NCI-H2029 (cell line): ENCODE results near the gene SNX9.
"Not testable (repeated sequence)": the region's sequence is repeated elsewhere in the genome, so short reads cannot be mapped to it uniquely, and the experiment has no call there.

Experiments
- DNase-seq: peaks from one replicate; lab custom pipeline; 2025; lab: John Stamatoyannopoulos, UW

SNX9 gene

DNA sequence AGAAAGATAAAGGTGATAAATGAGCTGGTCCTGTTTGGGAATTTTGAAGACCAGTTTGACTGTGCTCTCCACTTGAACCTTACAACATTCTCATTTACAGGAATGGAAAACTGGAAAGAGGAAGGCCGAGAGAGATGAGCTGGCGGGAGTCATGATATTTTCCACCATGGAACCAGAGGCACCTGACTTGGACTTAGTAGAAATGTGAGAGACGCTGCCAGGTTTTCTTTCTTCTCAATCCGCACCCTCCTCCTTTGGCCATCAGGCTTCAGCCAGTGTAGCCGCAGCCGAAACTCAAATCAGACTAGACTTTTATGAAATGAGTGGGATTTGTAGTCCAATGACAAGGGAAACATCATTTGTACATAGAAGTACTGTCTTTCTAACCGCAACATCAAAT lies 104.0 kb downstream of the SNX9 start:
- no peak for DNase-seq

- DNase-seq = no peak
These were observed 105.4 kb downstream of the SNX9 start for GRCh38 chr6:157928428-157928827.

- DNase-seq = no peak
These were observed 106.0 kb downstream of the SNX9 start for GRCh38 chr6:157929076-157929475.

GRCh38 chr6:157929765-157930319 lies 106.8 kb downstream of the SNX9 start:
- no peak for DNase-seq

DNA sequence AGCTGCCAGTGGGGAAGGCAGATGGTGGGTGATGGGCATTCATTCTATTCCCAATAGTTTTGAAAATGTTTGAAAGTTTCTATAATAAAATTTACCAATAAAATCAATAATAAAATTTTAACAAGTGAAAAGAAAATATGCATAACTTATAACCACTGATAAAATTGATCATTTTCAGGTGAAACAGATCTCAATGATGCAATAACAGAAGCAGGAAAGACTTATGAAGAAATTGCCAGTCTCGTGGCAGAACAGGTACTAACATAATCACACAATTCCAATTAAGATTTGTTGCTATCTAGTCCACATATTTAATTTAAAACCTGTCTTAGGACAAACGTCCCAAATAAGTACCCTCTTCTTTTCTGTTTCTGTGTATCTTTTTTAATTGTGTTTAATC lies 112.7 kb downstream of the SNX9 start:
- DNase-seq = no peak

GRCh38 chr6:157937318-157937717 lies 114.3 kb downstream of the SNX9 start:
- no peak for DNase-seq

- DNase-seq = no peak
These were observed 114.9 kb downstream of the SNX9 start for GRCh38 chr6:157937916-157938315.

DNA sequence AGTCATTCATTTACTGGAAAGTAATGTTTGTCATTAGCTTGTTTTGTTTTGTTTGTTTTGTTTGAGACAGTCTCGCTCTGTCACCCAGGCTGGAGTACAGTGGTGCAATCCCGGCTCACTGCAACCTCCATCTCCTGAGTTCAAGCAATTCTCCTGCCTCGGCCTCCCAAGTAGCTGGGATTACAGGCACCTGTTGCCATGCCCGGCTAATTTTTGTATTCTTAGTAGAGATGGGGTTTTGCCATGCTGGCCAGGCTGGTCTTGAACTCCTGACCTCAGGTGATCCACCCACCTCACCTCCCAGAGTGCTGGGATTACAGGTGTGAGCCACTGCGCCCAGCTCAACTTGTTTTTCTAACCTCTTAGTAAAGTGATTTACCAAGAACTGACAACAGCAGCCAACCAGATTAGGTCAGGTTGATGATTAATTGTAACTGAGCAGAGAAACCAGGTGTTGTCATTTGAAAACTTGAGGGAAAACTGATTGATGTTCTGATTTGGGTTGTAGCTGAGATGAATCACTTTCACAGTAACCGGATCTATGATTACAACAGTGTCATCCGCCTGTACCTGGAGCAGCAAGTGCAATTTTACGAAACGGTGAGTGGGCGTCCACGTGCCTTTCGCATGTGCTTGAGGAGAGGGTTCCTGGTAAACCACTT lies 117.5 kb downstream of the SNX9 start:
- not testable (repeated sequence) for DNase-seq

DNA sequence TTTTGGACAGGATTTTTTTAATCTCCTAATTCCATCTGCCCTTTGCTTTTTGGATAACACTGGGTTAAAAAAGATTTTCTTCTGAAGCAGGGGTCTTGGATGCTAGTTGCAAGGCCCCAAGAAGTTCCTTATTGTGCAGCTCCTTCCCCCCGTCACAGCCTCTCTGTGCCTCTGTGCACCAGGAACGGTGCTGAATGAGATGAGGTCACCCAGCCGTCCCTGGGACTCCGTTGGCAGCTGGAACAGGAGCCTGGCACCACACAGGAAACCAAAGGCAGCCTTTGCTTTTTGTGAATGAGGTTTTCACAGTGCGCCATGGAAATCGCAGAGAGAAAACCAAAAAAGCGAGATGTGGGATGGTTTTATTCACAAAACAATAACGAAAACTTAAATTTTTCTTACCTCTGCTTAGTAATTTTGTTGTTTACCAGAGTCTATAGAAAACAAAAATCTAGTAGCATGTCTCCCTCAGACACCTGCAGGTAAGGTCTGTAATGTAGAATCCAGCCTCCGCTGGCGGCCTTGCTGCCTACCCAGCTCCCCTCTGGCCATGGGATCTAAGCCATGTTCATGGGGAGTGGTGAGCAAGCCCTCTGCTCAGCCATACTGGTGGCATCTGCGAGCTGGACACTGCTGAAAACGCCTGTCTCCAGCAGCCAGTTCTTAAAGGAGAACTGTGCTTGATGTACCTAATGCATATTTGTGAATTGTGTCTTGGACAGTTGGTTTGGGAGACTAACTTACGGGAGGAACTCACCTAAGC lies 118.2 kb downstream of the SNX9 start:
- no peak for DNase-seq

DNA sequence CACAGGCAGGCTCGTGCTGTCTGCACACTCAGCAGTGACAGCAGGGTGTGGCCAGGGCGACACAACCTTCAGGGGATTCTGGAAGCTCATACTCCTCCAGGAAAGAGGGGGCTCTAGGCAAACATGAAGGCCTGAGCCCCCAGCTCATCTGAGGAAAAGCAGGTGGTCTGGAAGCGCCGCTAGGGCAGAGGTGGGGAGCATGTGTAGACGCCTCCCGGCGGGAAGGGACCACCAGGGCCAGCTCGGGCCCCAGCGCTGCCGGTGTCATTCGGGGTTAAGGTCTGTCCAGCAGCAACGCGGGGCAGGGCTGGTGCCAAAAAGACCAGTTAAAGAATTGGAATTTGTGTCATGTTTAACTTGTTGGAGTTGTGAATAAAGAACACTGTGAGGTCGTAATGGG lies 119.3 kb downstream of the SNX9 start:
- DNase-seq = no peak

DNA sequence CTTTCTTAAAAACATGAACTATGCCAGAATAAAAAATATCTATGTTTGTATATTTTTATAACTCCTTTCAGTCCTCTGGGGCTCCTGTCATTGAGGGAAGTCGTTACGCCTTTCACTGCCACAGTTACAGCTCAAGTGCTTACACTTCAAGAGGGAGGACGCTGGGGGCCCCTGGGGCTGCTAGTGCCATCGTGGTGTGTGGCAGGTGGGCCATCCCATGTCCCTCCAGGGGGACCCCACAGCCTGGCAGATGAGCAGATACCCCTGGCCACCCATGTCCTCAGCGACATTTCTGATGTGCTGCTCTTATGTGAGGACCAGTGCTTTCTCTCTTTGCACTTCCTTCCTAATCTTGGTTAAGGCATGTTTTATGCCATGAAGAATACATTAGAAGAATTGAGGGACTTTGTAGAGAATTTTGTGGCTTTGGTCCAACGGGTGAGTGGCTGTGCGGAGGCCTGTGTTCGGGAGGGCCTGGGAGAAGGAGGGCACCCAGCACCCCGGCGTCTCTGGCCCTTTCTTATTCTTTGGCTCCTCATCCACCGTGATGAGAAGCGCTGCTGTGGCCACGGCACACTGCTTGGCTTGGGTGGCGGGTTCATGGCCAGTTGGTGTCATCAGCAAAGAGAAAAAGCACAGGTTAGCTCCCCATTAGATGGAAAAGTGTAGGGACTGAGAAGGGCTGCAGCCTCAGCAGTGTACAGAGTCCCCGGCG lies 120.4 kb downstream of the SNX9 start:
- DNase-seq = no peak

- DNase-seq = no peak
These were observed 120.9 kb downstream of the SNX9 start for GRCh38 chr6:157943964-157944283.

DNA sequence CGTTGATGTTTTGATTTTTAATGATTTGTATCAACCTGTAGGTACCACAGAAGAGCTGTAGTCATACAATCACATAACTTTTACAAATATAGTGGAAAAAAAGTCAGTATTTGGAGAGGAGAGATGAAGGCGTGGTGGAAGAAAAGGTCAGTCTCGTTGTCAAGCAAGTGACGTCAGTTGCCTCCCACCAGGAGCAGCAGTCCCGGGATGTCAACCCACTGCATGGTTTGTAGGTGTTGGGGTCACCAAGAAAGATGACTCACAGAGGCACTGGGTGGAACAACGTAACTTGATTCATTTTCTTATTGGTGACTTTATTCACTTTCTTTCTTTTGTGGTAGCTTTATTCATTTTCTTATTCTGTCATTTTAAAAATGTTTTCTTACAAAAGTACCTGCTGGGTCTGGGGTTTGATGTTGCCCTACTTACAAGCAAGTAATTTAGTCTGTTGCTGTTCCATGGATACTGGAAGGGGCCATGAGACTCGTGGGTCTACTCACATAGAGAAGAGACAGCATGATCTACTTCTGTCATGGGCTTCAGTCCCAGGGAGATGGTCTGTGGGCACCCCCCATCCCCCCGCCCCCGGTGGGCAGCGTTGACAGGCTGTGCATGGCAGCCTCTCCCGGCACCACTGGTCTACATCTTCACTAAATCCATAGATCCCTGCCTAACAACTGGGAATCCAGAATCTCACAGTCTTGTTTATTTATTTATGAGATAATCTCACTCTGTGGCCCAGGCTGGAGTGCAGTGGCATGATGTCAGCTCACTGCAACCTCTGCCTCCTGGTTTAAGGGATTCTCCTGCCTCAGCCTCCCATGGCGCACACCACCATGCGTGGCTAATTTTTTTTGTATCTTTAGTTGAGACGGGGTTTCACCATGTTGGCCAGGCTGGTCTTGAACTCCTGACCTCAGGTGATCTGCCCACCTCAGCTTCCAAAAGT lies 122.2 kb downstream of the SNX9 start:
- DNase-seq = no peak

DNA sequence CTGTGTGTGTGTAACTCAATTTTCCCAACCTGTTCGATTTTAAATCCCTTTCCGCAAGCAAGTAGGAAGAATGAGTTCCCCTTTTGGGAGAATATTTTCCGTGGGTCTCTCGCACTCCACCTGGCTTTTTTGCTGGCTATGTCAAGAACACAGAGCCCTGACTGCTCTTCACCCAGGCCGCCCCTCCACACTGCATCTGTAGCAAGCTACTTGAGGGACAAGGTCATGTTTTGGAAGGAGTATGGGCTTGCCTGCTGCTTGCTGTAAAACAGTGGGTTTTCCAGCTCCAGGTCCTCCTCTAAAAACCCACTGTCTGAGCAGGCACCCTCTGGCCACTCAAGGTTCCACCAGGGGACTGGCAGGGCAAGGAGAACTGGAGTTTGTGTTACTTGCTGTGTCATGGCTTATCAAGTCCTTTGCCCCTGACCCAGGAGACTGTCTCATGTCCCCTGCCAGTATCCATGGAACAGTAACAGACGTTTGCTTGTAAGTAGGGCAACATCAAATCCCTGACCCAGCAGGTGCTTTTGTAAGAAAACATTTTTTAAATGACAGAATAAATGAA lies 123.1 kb downstream of the SNX9 start:
- no peak for DNase-seq

GRCh38 chr6:157946865-157947532 lies 124.0 kb downstream of the SNX9 start:
- DNase-seq = no peak

- DNase-seq = not testable (repeated sequence)
These were observed 127.9 kb downstream of the SNX9 start for GRCh38 chr6:157950899-157951298.

DNA sequence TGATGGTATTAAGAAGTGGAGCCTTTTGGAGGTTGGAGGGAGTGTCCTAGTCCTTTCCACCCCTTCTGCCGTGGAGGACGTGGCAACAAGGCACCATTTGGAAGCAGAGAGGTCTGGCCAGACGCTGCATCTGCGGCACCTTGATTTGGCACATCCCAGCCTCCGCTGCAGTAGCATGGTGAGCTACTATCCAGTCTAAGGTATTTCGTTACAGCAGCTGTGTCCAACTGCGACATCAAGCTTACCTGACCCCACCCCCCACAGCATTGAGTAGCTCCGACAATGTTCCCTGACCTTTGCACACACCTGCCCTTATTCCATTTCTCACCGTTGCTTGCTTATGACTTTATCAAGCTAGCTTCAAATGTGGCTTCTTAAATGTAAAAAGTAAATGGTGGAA lies 128.8 kb downstream of the SNX9 start:
- DNase-seq = no peak

GRCh38 chr6:157952861-157953351 lies 129.9 kb downstream of the SNX9 start:
- DNase-seq = no peak

DNA sequence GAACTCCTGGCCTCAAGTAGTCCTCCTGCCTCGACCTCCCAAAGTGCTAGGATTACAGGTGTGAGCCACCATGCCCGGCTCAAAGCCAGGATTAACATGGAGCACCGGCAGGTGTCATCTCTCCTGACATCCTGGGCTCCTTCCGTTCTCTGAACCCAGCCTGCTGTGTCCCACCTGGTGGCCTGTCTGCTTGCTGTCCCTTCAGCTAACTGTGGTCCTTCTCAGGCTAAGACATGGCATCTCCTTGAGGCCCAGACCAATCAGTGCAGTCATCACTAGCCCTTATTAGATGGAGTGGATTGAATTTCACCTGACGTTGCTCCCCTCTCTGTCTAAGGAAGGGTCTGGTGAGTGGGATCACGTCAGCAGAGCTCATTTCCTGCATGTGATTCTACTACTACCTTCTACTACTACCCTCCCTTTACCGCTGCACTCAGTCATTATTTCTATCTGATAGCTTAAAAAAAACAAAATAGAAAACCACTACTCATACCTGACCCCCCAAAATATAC lies 130.6 kb downstream of the SNX9 start:
- no peak for DNase-seq
